AG09309 (cell line): ENCODE data around the gene LRRC1.

ENCODE experiments used
- DNase-seq: peaks from one replicate; pipeline ENCODE4 v3.0.0-alpha.2; 2010; ENCODE audit warnings: low read depth
- H3K4me3 ChIP-seq: 2 replicates; pipeline ENCODE4 v1.5.1; 2011; ENCODE audit warnings: mild to moderate bottlenecking, low read depth, low read length, moderate library complexity; ENCODE audit not compliant: control insufficient read depth
- TF ChIP-seq, protein P1 (sequence below): IDR thresholded peaks from 2 replicates; pipeline ENCODE4 v1.5.1; 2011; ENCODE audit warnings: mild to moderate bottlenecking, low read depth, low read length, inconsistent platforms; ENCODE audit not compliant: insufficient read depth, control insufficient read depth; ENCODE audit errors: missing control alignments

LRRC1 gene

DNA sequence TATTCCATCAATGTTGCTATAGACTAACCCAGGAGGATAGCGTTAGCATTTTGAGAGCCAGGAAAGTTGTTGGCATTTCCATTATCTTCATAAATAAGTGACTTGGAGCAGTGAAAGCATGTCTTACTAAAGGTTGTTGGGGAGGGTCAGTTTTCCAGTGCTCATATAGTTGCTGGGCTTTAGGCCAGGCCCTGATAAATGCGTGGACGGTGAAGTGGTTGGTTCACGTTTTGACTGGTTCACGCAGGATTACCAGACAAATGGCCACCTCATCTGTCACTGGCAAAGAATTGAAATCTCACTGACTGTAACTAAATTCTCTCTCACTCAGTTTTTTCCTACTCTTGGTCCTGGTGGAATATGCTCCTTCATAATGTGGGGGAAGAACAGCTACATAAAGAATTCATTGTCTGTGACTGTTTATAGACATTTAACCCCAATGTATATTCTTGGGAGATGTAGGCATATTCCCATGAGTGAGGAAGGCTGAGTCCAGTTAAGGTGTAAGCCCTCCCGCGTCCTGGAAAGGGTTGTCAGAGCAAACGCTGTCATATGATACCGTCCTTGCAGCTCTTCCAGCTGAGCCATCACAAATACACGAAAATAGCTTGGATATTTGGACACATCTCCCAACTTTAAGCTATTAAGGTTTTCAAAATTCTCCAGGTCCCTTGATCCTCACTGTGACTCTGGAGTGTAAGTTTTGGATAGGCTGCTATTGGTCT lies 27.8 kb downstream of the LRRC1 start:
- no peak for DNase-seq
- H3K4me3 ChIP-seq, result no peak overlapping the region
- TF ChIP-seq, protein P1, sequence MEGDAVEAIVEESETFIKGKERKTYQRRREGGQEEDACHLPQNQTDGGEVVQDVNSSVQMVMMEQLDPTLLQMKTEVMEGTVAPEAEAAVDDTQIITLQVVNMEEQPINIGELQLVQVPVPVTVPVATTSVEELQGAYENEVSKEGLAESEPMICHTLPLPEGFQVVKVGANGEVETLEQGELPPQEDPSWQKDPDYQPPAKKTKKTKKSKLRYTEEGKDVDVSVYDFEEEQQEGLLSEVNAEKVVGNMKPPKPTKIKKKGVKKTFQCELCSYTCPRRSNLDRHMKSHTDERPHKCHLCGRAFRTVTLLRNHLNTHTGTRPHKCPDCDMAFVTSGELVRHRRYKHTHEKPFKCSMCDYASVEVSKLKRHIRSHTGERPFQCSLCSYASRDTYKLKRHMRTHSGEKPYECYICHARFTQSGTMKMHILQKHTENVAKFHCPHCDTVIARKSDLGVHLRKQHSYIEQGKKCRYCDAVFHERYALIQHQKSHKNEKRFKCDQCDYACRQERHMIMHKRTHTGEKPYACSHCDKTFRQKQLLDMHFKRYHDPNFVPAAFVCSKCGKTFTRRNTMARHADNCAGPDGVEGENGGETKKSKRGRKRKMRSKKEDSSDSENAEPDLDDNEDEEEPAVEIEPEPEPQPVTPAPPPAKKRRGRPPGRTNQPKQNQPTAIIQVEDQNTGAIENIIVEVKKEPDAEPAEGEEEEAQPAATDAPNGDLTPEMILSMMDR, result no peak

DNA sequence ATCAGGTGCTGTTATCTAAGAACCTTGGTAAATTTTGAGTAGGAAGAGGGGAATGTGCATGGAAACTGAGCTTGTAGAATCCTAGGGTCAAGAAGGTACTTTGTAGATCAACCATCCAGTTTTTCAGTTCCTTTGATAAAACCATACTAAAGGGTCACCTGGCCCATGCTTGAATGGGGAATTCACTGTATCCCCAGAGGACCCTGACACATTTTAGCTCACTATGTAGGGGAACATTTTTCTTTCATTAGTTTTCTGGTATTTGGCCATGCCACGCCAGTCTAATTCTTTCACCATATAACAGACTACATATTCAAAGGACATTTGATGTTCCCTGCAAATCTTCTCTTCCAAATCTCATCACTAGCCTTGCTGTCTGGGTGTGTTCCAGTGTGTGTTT lies 29.9 kb downstream of the LRRC1 start:
- no peak for DNase-seq
- no peak overlapping the region for H3K4me3 ChIP-seq
- TF ChIP-seq, protein P1, result no peak

DNA sequence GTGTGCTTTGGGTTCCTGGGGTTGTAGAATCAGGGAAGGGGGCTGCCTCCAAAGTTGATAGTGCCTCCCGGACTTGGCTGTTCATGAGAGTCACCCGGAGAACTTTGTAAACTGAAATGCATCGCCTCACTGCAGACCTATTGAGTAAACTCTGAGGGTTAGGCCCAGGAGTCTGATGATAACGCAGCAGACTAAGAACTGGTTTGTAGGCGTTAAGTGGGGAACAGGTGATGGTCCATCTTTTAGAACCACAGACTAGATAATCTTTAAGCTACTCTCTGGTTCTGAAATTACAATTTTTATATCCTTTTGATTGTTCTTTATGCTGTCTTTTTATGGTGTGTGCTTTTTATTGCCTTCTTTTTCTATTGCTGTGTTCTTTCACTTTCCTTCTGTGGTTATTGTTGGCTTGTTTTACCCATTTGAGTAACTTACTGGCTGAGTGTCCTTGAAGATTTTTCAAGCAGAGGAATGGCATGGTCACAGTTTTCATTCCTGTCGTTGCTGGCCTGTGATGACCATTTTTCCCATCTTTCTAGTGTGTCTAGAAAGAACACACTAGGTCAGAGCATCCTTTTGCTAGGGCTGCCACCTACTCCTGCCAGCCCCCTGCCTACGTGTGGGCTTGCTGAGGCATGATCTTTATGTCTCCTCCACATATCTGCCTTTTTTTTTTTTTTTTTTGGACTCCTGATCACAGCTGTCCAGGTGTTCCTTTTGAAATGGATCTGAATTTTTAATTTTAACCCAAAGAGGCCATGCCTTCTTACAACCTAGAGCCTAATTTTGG lies 30.9 kb downstream of the LRRC1 start:
- H3K4me3 ChIP-seq, result no peak overlapping the region
- no peak for DNase-seq
- TF ChIP-seq, protein P1, result no peak

DNA sequence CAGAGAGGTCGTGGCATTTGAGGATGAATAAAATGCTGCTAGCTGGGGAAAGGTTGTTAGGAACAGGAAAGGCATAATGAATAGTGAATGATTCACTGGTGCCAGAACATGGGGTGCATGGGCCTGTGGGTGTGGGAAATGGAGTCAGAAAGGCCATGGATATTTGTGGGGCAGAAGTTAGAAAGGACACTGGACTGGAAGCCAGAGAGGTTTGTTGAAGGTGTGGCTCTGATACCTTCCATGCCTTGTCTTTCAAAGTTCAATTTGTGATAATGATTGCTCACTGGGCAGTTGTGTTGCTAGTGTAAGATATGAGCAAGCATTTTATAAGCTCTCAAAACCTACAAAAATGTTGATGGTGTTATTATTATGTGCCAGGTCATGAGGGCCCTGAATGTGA lies 32.7 kb downstream of the LRRC1 start:
- DNase-seq, result no peak
- no peak overlapping the region for H3K4me3 ChIP-seq
- TF ChIP-seq, protein P1, result no peak

DNA sequence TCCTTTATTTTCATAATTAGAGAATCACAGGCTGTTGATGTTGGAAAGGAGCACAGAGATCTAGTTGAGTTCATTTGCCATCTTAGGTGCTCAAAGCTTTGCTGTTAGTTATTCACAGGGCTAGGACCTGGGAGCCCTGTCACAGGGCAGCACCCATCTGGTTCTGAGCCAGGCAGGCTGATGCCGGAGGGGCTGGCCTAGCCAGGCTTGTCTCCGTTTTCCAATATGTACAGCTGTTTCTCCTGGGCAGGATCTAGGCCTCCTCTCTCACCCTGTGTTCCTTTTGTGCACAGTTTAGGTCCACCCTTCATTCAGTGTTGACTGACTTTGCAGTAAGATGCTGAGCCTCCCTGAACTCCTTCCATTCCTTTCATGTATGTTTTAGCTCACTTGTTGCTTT lies 33.4 kb downstream of the LRRC1 start:
- TF ChIP-seq, protein P1, result no peak
- DNase-seq, result no peak
- no peak overlapping the region for H3K4me3 ChIP-seq

DNA sequence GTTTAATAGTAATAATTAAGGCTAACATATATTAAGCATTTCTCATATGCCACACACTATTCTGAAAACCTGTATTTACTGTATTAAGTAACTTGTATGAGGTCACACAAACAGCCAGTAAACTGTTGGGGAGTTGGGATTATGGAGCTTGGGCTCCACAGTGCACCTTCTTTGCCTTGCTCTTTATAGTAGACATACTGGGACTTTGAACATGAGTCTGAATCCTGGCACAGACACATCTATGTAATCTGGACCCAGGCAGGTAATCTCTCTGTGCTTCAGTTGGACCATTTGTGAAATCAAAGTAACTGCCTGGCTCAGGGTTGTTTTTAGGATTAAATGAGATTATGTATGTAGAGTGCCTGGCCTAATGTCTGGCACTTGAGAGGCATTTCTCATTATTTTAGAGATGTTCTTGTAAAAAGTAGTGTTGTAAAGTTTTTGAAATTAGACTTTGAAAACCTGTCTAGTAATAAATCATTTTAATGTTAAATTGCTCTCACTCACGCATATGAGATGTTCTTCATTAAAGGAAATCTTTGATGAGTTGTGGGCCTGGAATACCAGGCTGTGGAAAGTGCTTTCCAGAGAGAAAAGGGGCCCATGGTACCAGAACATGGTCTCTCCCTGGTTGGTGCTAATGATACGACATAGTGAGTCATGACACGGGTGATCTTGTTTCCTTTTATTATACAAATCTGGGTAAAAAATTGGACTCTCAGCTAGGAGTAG lies 34.3 kb downstream of the LRRC1 start:
- H3K4me3 ChIP-seq, result no peak overlapping the region
- no peak for DNase-seq
- TF ChIP-seq, protein P1, result no peak
